NT2/D1 (cell line): Measurements from ENCODE around the gene CACNA1C.

Experiments used
- DNase-seq: peaks from one replicate; pipeline ENCODE4 v3.0.0-alpha.2; 2011; ENCODE audit warnings: low read depth, low spot score
- H3K27me3 ChIP-seq: 2 replicates; pipeline ENCODE4 v1.6.0; 2011; ENCODE audit warnings: mild to moderate bottlenecking; ENCODE audit not compliant: insufficient read length, insufficient read depth
- H3K36me3 ChIP-seq: 2 replicates; pipeline ENCODE4 v1.6.1; 2011; ENCODE audit warnings: mild to moderate bottlenecking, low read length, mixed read lengths; ENCODE audit not compliant: insufficient read depth, insufficient read length
- H3K4me1 ChIP-seq: 2 replicates; pipeline ENCODE4 v1.5.1; 2011; ENCODE audit not compliant: insufficient read depth, insufficient read length
- H3K4me3 ChIP-seq: 2 replicates; pipeline ENCODE4 v1.5.1; 2011; ENCODE audit warnings: low read depth; ENCODE audit not compliant: insufficient read length
- H3K9ac ChIP-seq: 2 replicates; pipeline ENCODE4 v1.6.0; 2011; ENCODE audit warnings: low read depth; ENCODE audit not compliant: insufficient read length
- H3K9me3 ChIP-seq: 2 replicates; pipeline ENCODE4 v1.5.1; 2011; ENCODE audit warnings: mild to moderate bottlenecking, low read length; ENCODE audit not compliant: insufficient read depth
- SUZ12 ChIP-seq: IDR thresholded peaks from 2 replicates; pipeline ENCODE4 v1.6.1; 2011; ENCODE audit not compliant: insufficient read length, insufficient read depth; ENCODE audit errors: extremely low read depth
- YY1 ChIP-seq: IDR thresholded peaks from 2 replicates; pipeline ENCODE4 v1.6.1; 2011; ENCODE audit not compliant: insufficient read length, insufficient read depth
- ZNF274 ChIP-seq: IDR thresholded peaks from 2 replicates; pipeline ENCODE4 v1.6.1; 2011; ENCODE audit warnings: mild to moderate bottlenecking, low read depth, low read length

Gene CACNA1C

DNA sequence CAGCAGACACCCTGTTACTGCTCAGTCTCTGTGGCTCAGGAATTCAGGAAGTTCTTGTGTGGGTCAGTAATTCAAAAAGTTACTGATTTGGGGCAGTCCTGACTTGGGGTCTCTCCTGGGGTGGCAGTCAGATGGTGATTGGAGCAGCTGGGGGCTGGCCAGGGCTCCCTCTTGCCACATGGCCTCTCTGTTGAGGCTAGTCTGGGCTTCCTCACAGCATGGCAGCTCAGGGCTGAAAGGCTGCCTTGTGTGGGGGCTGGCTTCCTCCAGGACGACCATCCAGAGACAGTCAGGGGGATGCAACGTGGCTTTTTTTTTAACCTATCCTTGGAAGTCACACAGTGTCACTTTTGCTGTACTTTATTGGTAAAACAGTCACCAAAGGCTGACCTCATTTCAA is 61.3 kb downstream of the CACNA1C start:
- peaks cover 13% of the 10 kb centered on the region for H3K4me1 ChIP-seq
- no peak overlapping the region for H3K4me3 ChIP-seq
- TF ChIP-seq ZNF274 (no peak), SUZ12 (no peak), YY1 (no peak)
- DNase-seq: no peak
- no peak overlapping the region for H3K9ac ChIP-seq
- H3K9me3 ChIP-seq: no peaks in the 10 kb centered on the region
- peaks cover 4% of the 10 kb centered on the region for H3K36me3 ChIP-seq
- no peaks in the 10 kb centered on the region for H3K27me3 ChIP-seq

DNA sequence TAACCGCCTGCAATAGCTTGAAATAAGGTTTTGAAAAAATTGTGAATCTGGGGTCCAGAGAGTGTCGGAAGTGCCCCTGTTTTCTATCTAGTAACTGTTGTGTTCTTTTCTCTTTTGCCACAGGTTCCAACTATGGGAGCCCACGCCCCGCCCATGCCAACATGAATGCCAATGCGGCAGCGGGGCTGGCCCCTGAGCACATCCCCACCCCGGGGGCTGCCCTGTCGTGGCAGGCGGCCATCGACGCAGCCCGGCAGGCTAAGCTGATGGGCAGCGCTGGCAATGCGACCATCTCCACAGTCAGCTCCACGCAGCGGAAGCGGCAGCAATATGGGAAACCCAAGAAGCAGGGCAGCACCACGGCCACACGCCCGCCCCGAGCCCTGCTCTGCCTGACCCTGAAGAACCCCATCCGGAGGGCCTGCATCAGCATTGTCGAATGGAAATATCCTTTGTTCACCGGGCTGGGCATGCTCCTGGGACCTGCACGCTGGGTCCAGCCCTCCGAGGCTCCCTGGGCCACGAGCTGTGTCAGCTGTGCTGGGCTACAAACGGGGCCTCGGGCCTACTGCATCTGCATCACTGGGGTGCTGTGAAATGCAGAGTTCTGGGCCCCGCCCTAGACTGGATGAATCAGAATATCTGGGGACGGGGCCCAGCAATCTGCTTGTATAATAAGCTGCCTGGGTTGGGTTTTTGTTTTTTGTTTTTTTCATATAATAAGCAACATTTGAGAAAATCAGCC is 62.5 kb downstream of the CACNA1C start:
- TF ChIP-seq ZNF274 (no peak), YY1 (no peak), SUZ12 (no peak)
- H3K4me3 ChIP-seq: no peak overlapping the region
- H3K4me1 ChIP-seq: peaks cover 10% of the 10 kb centered on the region
- peaks cover 4% of the 10 kb centered on the region for H3K36me3 ChIP-seq
- no peak overlapping the region for H3K9ac ChIP-seq
- H3K9me3 ChIP-seq: no peaks in the 10 kb centered on the region
- no peaks in the 10 kb centered on the region for H3K27me3 ChIP-seq
- no peak for DNase-seq

DNA sequence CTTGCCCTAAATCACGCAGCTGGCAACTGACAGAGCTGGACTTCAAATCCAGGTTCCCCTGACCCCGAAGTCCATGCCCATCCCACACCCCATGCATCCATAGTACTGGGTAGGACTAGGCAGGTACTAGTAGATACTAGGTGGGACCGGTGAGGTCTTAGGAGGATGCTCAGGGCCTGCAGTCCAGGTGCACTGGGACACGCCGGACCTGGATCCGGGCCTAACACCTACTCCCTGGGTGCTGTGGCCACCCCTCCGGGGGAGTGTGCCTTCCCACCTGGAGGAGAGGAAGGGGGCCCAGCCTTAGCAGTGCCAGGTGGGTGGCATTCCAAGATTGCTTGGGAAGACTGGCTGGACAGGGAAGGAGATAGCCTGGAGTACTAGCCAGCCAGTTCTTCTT is 64.8 kb downstream of the CACNA1C start:
- H3K27me3 ChIP-seq: no peaks in the 10 kb centered on the region
- H3K4me1 ChIP-seq: peaks cover 6% of the 10 kb centered on the region
- peaks cover 6% of the 10 kb centered on the region for H3K36me3 ChIP-seq
- DNase-seq: no peak
- H3K4me3 ChIP-seq: no peak overlapping the region
- no peak overlapping the region for H3K9ac ChIP-seq
- no peaks in the 10 kb centered on the region for H3K9me3 ChIP-seq
- TF ChIP-seq SUZ12: no peak
- TF ChIP-seq YY1: no peak
- TF ChIP-seq ZNF274: no peak

DNA sequence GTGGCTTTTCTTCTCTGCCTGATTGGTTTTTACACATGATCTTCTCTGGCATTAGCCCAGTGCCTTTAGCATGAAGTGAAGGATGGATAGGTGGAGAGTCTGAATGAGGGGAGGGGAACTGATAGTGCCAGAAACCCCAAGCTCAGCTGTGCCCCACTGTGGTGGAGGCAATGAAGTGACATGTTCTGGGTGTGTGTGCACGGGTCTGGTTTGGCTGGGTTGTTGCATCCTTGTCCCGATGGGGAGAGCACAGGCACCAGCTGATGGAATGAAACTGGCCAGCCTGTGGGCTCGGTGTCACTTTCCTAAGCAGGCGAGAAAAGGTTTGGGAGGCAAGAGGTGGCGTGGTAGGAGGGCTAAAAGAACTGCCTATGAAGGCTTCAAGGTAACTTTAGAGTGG is 65.3 kb downstream of the CACNA1C start:
- H3K4me3 ChIP-seq: no peak overlapping the region
- no peak for TF ChIP-seq YY1
- TF ChIP-seq ZNF274: no peak
- no peak for TF ChIP-seq SUZ12

DNA sequence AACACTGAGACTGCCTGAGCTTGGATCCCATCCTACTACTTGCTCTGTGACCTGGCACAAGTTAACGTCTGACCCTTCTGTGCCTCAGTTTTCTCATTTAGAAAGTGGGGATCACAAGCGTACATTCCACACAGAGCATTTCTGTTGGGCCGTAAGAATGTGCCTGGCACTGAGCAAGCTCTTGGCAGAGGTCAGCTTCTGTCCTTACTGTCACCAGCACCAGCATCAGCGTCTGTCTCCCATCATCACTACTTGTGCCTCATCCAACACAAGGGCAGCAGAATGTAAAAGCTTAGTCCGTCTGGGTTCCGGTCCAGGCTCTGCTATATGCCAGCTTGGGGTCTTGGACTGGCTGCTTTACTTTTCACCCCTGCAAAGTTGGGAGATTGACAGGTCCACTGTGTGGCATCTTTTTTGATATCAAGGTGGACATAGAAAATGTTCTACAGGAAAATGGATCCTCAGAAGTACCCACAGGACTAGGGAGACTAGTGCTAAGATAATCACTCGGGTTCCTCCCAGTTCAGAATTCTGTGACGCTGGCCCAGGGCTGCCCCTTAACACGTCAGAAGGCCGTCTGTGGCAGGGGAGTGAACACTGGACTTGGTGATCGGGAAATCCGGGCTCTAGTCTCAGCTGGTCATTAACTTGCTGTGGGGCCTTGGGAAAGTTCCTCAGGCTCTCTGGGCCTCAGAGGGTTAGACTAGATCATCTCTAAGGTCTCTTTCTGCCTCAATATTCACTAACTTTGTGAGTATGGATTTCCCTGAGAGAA is 65.9 kb downstream of the CACNA1C start:
- no peak overlapping the region for H3K9ac ChIP-seq
- H3K9me3 ChIP-seq: no peaks in the 10 kb centered on the region
- H3K4me3 ChIP-seq: no peak overlapping the region
- H3K36me3 ChIP-seq: peaks cover 6% of the 10 kb centered on the region
- peaks cover 5% of the 10 kb centered on the region for H3K4me1 ChIP-seq
- no peak for DNase-seq
- TF ChIP-seq ZNF274: no peak
- TF ChIP-seq YY1: no peak
- TF ChIP-seq SUZ12: no peak
- no peaks in the 10 kb centered on the region for H3K27me3 ChIP-seq

More for the DNA sequence above, 65.3 kb downstream of the CACNA1C start:
- Histone ChIP-seq H3K4me1 (peaks cover 6% of the 10 kb centered on the region), H3K9ac (no peak overlapping the region), H3K9me3 (no peaks in the 10 kb centered on the region), H3K36me3 (peaks cover 6% of the 10 kb centered on the region), H3K27me3 (no peaks in the 10 kb centered on the region)
- DNase-seq: no peak

DNA sequence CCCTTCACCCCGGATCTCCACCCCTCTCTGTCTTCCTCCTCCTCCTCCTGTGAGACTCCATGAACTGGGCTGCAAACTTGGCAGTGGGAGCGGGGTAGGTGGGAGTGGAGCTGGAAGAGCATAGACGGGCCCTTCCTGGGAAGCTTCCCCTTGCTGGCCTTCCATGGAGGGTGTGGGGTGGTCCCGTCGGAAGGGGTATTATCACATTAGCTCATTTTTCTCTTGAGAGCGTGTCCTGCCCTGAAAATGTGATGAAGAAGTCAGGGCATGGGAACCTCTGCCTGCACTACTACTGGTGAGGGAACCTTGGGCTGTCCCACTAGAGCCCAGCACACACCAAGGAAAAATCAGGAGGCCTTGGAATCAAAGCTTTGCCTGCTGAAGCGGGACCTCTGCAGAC is 66.5 kb downstream of the CACNA1C start:
- no peak overlapping the region for H3K4me3 ChIP-seq
- no peaks in the 10 kb centered on the region for H3K27me3 ChIP-seq
- no peak for TF ChIP-seq SUZ12
- TF ChIP-seq YY1: no peak
- no peak for TF ChIP-seq ZNF274
- peaks cover 6% of the 10 kb centered on the region for H3K36me3 ChIP-seq
- no peak for DNase-seq
- H3K9ac ChIP-seq: no peak overlapping the region
- no peaks in the 10 kb centered on the region for H3K4me1 ChIP-seq
- no peaks in the 10 kb centered on the region for H3K9me3 ChIP-seq

DNA sequence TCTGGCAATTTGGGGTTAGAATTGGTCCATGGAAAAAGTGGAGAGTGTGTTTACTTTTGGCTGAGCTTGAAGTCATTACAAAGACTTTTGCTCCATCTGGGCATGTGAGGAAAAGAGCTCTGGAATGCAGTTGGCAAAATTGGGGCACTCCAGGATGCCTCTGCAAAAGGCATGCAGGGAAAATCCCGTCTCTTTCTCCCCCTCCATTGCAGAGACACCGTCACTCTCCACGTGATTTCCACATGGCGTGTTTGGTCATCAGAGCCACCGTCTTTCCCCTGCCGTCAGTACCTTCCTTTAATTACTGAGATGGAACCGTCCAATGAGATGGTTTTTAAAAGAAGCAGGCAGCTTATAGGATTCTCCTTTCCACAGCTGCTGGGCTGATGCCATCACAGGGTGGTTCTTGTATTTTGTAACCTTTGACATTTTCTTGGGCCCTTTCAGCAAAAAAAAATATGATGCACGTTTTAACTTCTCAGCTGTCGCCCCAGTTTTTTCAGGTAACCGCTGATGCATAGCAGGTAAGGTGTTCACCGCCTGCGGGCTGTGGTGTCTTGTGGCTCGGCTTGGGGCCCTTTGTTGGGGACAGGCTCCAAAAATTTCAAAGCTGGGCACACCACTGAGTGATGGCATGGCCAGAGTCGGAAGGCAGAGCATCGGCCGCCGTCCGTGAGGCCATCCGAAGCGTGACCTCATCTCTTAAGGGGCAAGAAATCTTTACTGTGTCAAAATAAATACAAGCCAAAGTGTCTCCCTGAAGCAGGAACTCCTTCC is 68.4 kb downstream of the CACNA1C start:
- Histone ChIP-seq H3K4me3 (no peak overlapping the region), H3K27me3 (no peaks in the 10 kb centered on the region), H3K36me3 (peaks cover 3% of the 10 kb centered on the region), H3K4me1 (no peaks in the 10 kb centered on the region), H3K9me3 (no peaks in the 10 kb centered on the region), H3K9ac (no peak overlapping the region)
- no peak for TF ChIP-seq YY1
- TF ChIP-seq SUZ12: no peak
- TF ChIP-seq ZNF274: no peak
- no peak for DNase-seq
